Kidney epithelial cell (primary cell): ENCODE measurements around the gene RPH3AL. TPM values are rescaled to one million over a fixed set of nuclear protein-coding genes. Genes with fewer than 3 reads are reported as not detected.

Experiments used
- DNase-seq: peaks from one replicate; pipeline ENCODE4 v3.0.0-alpha.2; 2010; ENCODE audit warnings: low read depth
- H3K27me3 ChIP-seq: 2 replicates; pipeline ENCODE4 v1.6.0; 2011; ENCODE audit warnings: low read length; ENCODE audit not compliant: control insufficient read depth, insufficient read depth
- H3K36me3 ChIP-seq: 2 replicates; pipeline ENCODE4 v1.5.1; 2011; ENCODE audit warnings: low read length; ENCODE audit not compliant: control insufficient read depth, insufficient read depth
- H3K4me3 ChIP-seq: 2 replicates; pipeline ENCODE4 v1.5.1; 2011; ENCODE audit warnings: low read depth, mild to moderate bottlenecking, control low read depth, low read length
- CTCF ChIP-seq: IDR thresholded peaks from 2 replicates; pipeline ENCODE4 v1.5.1; 2011; ENCODE audit warnings: mild to moderate bottlenecking, moderate library complexity, low read length, control low read depth, inconsistent platforms; ENCODE audit not compliant: insufficient read depth, poor library complexity, severe bottlenecking
- total RNA-seq: library from RNA; depleted of rRNA; stranded (reverse); fragments of >200 nt; gene quantifications from 2 replicates; pipeline ENCODE4 v1.2.3, GENCODE V29; 2015

RPH3AL gene
- total RNA-seq, 1 donor from 2014 or later: 15.1 TPM

GRCh38 chr17:364308-364707, 11.7 kb upstream of the RPH3AL start:
- DNase-seq: no peak

GRCh38 chr17:362721-363120, 10.1 kb upstream of the RPH3AL start:
- no peak overlapping the region for H3K4me3 ChIP-seq
- DNase-seq: no peak
- TF ChIP-seq CTCF: no peak
- no peaks in the 10 kb centered on the region for H3K27me3 ChIP-seq
- H3K36me3 ChIP-seq: no peaks in the 10 kb centered on the region

More at GRCh38 chr17:364308-364707, 11.7 kb upstream of the RPH3AL start:
- TF ChIP-seq CTCF: no peak
- H3K36me3 ChIP-seq: no peaks in the 10 kb centered on the region
- H3K27me3 ChIP-seq: no peaks in the 10 kb centered on the region
- no peak overlapping the region for H3K4me3 ChIP-seq

GRCh38 chr17:360092-360750, 7.6 kb upstream of the RPH3AL start:
- H3K36me3 ChIP-seq: no peaks in the 10 kb centered on the region
- DNase-seq: no peak
- H3K4me3 ChIP-seq: no peak overlapping the region
- H3K27me3 ChIP-seq: no peaks in the 10 kb centered on the region
- no peak for TF ChIP-seq CTCF

- Histone ChIP-seq H3K36me3 (no peaks in the 10 kb centered on the region), H3K27me3 (no peaks in the 10 kb centered on the region), H3K4me3 (no peak overlapping the region)
- DNase-seq: no peak
- TF ChIP-seq CTCF: no peak
Measured at GRCh38 chr17:358491-359151, 6.0 kb upstream of the RPH3AL start.

GRCh38 chr17:357644-358043, 5.0 kb upstream of the RPH3AL start:
- TF ChIP-seq CTCF: no peak
- Histone ChIP-seq H3K36me3 (no peaks in the 10 kb centered on the region), H3K27me3 (no peaks in the 10 kb centered on the region), H3K4me3 (no peak overlapping the region)
- no peak for DNase-seq
